NT2/D1 (cell line): ENCODE data around the gene ST6GALNAC3.

Experiments used
- SUZ12 ChIP-seq: IDR thresholded peaks from 2 replicates; pipeline ENCODE4 v1.6.1; 2011; ENCODE audit not compliant: insufficient read length, insufficient read depth; ENCODE audit errors: extremely low read depth
- YY1 ChIP-seq: IDR thresholded peaks from 2 replicates; pipeline ENCODE4 v1.6.1; 2011; ENCODE audit not compliant: insufficient read length, insufficient read depth
- ZNF274 ChIP-seq: IDR thresholded peaks from 2 replicates; pipeline ENCODE4 v1.6.1; 2011; ENCODE audit warnings: mild to moderate bottlenecking, low read depth, low read length

GRCh38 chr1:76477156-76477555, 402.6 kb downstream of the ST6GALNAC3 start:
- TF ChIP-seq ZNF274 (no peak), YY1 (no peak), SUZ12 (no peak)
